22Rv1 (cell line): Measurements from ENCODE around the gene RNASET2.

Source experiments
- ZFX ChIP-seq: fragments of 450-650 bp; IDR thresholded peaks from 2 replicates; pipeline ENCODE4 v1.6.1; 2017; ENCODE audit warnings: antibody characterized with exemption, borderline replicate concordance
- TF ChIP-seq, protein P1 (sequence below): fragments of 450-650 bp; IDR thresholded peaks from 2 replicates; pipeline ENCODE4 v1.5.1; 2017; ENCODE audit warnings: mild to moderate bottlenecking

DNA sequence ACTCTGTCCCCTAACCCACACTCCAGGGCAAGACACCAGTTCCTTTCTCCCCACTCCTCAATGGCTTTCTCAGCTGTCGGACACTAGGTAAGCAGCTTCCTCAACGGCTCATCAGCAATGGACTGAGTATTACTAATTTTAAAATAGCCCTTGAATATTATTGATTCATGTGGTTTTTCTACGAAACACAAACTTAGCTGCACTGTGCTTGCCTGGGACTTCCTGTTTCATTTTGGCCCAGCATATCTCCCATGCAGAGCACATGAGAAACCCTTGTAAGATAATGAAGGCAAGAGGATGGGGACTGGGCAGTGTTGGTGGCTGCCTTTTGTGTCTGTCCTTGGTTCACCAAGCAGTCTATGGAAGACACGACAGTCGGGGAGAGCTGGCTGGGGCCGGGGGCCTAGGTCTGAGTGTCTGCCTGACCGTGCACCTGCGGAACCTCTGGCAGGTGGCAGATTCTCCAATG is 48.9 kb downstream of the RNASET2 start:
- TF ChIP-seq, protein P1, sequence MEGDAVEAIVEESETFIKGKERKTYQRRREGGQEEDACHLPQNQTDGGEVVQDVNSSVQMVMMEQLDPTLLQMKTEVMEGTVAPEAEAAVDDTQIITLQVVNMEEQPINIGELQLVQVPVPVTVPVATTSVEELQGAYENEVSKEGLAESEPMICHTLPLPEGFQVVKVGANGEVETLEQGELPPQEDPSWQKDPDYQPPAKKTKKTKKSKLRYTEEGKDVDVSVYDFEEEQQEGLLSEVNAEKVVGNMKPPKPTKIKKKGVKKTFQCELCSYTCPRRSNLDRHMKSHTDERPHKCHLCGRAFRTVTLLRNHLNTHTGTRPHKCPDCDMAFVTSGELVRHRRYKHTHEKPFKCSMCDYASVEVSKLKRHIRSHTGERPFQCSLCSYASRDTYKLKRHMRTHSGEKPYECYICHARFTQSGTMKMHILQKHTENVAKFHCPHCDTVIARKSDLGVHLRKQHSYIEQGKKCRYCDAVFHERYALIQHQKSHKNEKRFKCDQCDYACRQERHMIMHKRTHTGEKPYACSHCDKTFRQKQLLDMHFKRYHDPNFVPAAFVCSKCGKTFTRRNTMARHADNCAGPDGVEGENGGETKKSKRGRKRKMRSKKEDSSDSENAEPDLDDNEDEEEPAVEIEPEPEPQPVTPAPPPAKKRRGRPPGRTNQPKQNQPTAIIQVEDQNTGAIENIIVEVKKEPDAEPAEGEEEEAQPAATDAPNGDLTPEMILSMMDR: no peak
- no peak for TF ChIP-seq ZFX
